ENCODE measurements around the gene LGI2. TPM values are rescaled to one million over a fixed set of nuclear protein-coding genes. Genes with fewer than 3 reads are reported as not detected.

The LGI2 gene
- total RNA-seq: under 1 TPM; 0.04 to 0.52 (median 0.22) TPM

- DNase-seq (ENCODE audit: low spot score in 2 of 2): no peak
- 0 to 1% methylated on average over 3 to 21 of the region's 92 CpGs for WGBS, 2 donors
- TF ChIP-seq CTCF (IDR thresholded peaks at IDR 0.05) (no peak), POLR2A (IDR thresholded peaks at IDR 0.05) (no peak)
- H3K4me3 ChIP-seq (ENCODE audit: low read depth, poor library complexity, severe bottlenecking): peak within 1 kb of the TSS; percentile 6
- intact Hi-C loops (cut with DNase I; ENCODE audit: low total_unique reads): no loop called here
These were observed at the start of gene LGI2 for GRCh38 chr4:25030277-25031076. LGI2 (minus strand) TSS chr4:25030946; CDS start chr4:25030693, 253 bp downstream.

- WGBS, 2 donors: 83 to 85% methylated on average over 4 of the region's 4 CpGs
- intact Hi-C loops (cut with DNase I; ENCODE audit: low total_unique reads): no loop called here
- H3K4me3 ChIP-seq (ENCODE audit: low read depth, poor library complexity, severe bottlenecking): no peak overlapping the region
- no peak for TF ChIP-seq POLR2A (IDR thresholded peaks at IDR 0.05)
- TF ChIP-seq CTCF (IDR thresholded peaks at IDR 0.05): no peak
- no peak for DNase-seq (ENCODE audit: low spot score in 2 of 2)
These were observed 47.8 kb upstream of the LGI2 start for GRCh38 chr4:25078523-25078922.

- 76 to 91% methylated on average over 3 of the region's 3 CpGs for WGBS, 2 donors
- no peak for TF ChIP-seq POLR2A (IDR thresholded peaks at IDR 0.05)
- no peak for TF ChIP-seq CTCF (IDR thresholded peaks at IDR 0.05)
- intact Hi-C loops (cut with DNase I; ENCODE audit: low total_unique reads): no loop called here
- no peak for DNase-seq (ENCODE audit: low spot score in 2 of 2)
- H3K4me3 ChIP-seq (ENCODE audit: low read depth, poor library complexity, severe bottlenecking): no peak overlapping the region
These were observed 46.1 kb upstream of the LGI2 start for GRCh38 chr4:25076625-25077398.

- TF ChIP-seq POLR2A (IDR thresholded peaks at IDR 0.05) (no peak), CTCF (IDR thresholded peaks at IDR 0.05) (no peak)
- no peak overlapping the region for H3K4me3 ChIP-seq (ENCODE audit: low read depth, poor library complexity, severe bottlenecking)
- WGBS, 2 donors: 34 to 59% methylated on average over 4 of the region's 4 CpGs
- intact Hi-C loops (cut with DNase I; ENCODE audit: low total_unique reads): no loop called here
- DNase-seq (ENCODE audit: low spot score in 2 of 2): no peak
These were observed 45.1 kb upstream of the LGI2 start for GRCh38 chr4:25075851-25076250.

GRCh38 chr4:25075129-25075528 lies 44.4 kb upstream of the LGI2 start:
- no peak for TF ChIP-seq CTCF (IDR thresholded peaks at IDR 0.05)
- TF ChIP-seq POLR2A (IDR thresholded peaks at IDR 0.05): no peak
- H3K4me3 ChIP-seq (ENCODE audit: low read depth, poor library complexity, severe bottlenecking): no peak overlapping the region
- 66 to 88% methylated on average over 11 of the region's 11 CpGs for WGBS, 2 donors
- intact Hi-C loops (cut with DNase I; ENCODE audit: low total_unique reads): no loop called here
- DNase-seq (ENCODE audit: low spot score in 2 of 2): no peak
